ENCODE measurements around the gene DEPP1.

DEPP1 gene

GRCh38 chr10:44988957-44989585 is 10.5 kb upstream of the DEPP1 start:
- TF ChIP-seq GATA3 (IDR thresholded peaks at IDR 0.05; ENCODE audit: low read depth, low read length) (no peak), GATA2 (IDR thresholded peaks at IDR 0.05; ENCODE audit: low read depth, low read length) (no peak)

- TF ChIP-seq GATA3 (IDR thresholded peaks at IDR 0.05; ENCODE audit: low read depth, low read length) (no peak), GATA2 (IDR thresholded peaks at IDR 0.05; ENCODE audit: low read depth, low read length) (no peak)
These were observed 8.1 kb upstream of the DEPP1 start for GRCh38 chr10:44986670-44987069.

- TF ChIP-seq GATA2 (IDR thresholded peaks at IDR 0.05; ENCODE audit: low read depth, low read length) (no peak), GATA3 (IDR thresholded peaks at IDR 0.05; ENCODE audit: low read depth, low read length) (no peak)
These were observed 7.6 kb upstream of the DEPP1 start for GRCh38 chr10:44986179-44986578.

GRCh38 chr10:44985175-44985681 is 6.6 kb upstream of the DEPP1 start:
- TF ChIP-seq GATA3 (IDR thresholded peaks at IDR 0.05; ENCODE audit: low read depth, low read length), result no peak
- no peak for TF ChIP-seq GATA2 (IDR thresholded peaks at IDR 0.05; ENCODE audit: low read depth, low read length)

GRCh38 chr10:44984671-44985101 is 6.1 kb upstream of the DEPP1 start:
- TF ChIP-seq GATA2 (IDR thresholded peaks at IDR 0.05; ENCODE audit: low read depth, low read length) (no peak), GATA3 (IDR thresholded peaks at IDR 0.05; ENCODE audit: low read depth, low read length) (no peak)

- TF ChIP-seq GATA2 (IDR thresholded peaks at IDR 0.05; ENCODE audit: low read depth, low read length), result no peak
- no peak for TF ChIP-seq GATA3 (IDR thresholded peaks at IDR 0.05; ENCODE audit: low read depth, low read length)
These were observed 5.3 kb upstream of the DEPP1 start for GRCh38 chr10:44983895-44984278.

- no peak for TF ChIP-seq GATA3 (IDR thresholded peaks at IDR 0.05; ENCODE audit: low read depth, low read length)
- TF ChIP-seq GATA2 (IDR thresholded peaks at IDR 0.05; ENCODE audit: low read depth, low read length), result no peak
These were observed 4.7 kb upstream of the DEPP1 start for GRCh38 chr10:44983066-44983894.

- no peak for TF ChIP-seq GATA3 (IDR thresholded peaks at IDR 0.05; ENCODE audit: low read depth, low read length)
- no peak for TF ChIP-seq GATA2 (IDR thresholded peaks at IDR 0.05; ENCODE audit: low read depth, low read length)
These were observed 3.9 kb upstream of the DEPP1 start for GRCh38 chr10:44982496-44982895.

GRCh38 chr10:44982114-44982460 is 3.5 kb upstream of the DEPP1 start:
- TF ChIP-seq GATA2 (IDR thresholded peaks at IDR 0.05; ENCODE audit: low read depth, low read length), result no peak
- no peak for TF ChIP-seq GATA3 (IDR thresholded peaks at IDR 0.05; ENCODE audit: low read depth, low read length)

- TF ChIP-seq GATA3 (IDR thresholded peaks at IDR 0.05; ENCODE audit: low read depth, low read length), result no peak
- TF ChIP-seq GATA2 (IDR thresholded peaks at IDR 0.05; ENCODE audit: low read depth, low read length), result no peak
These were observed 2.8 kb upstream of the DEPP1 start for GRCh38 chr10:44981172-44982113.

- TF ChIP-seq GATA2 (IDR thresholded peaks at IDR 0.05; ENCODE audit: low read depth, low read length) (no peak), GATA3 (IDR thresholded peaks at IDR 0.05; ENCODE audit: low read depth, low read length) (no peak)
These were observed 1.9 kb upstream of the DEPP1 start for GRCh38 chr10:44980309-44981171.

GRCh38 chr10:44979281-44980191 is 927 bp upstream of the DEPP1 start:
- TF ChIP-seq GATA3 (IDR thresholded peaks at IDR 0.05; ENCODE audit: low read depth, low read length), result no peak
- TF ChIP-seq GATA2 (IDR thresholded peaks at IDR 0.05; ENCODE audit: low read depth, low read length), result no peak
